Stimulated activated CD4-positive, alpha-beta T cell treated with anti-CD3 and anti-CD28 coated beads, Interleukin-2, amount 100 ng/mL, for 4 hours (primary cell): Measurements from ENCODE around the gene GRAPL.
"Not testable (repeated sequence)": the region's sequence is repeated elsewhere in the genome, so short reads cannot be mapped to it uniquely, and the experiment has no call there.

Experiments
- DNase-seq: peaks from one replicate; pipeline ENCODE4 v3.0.0-alpha.2; 2020; ENCODE audit warnings: low read depth

GRAPL gene

GRCh38 chr17:19127148-19127980, at the start of gene GRAPL:
Gene GRAPL, plus strand, starts transcription at chr17:19127589. Its CDS starts 31 bp downstream, at chr17:19127620.
- DNase-seq = not testable (repeated sequence)

DNA sequence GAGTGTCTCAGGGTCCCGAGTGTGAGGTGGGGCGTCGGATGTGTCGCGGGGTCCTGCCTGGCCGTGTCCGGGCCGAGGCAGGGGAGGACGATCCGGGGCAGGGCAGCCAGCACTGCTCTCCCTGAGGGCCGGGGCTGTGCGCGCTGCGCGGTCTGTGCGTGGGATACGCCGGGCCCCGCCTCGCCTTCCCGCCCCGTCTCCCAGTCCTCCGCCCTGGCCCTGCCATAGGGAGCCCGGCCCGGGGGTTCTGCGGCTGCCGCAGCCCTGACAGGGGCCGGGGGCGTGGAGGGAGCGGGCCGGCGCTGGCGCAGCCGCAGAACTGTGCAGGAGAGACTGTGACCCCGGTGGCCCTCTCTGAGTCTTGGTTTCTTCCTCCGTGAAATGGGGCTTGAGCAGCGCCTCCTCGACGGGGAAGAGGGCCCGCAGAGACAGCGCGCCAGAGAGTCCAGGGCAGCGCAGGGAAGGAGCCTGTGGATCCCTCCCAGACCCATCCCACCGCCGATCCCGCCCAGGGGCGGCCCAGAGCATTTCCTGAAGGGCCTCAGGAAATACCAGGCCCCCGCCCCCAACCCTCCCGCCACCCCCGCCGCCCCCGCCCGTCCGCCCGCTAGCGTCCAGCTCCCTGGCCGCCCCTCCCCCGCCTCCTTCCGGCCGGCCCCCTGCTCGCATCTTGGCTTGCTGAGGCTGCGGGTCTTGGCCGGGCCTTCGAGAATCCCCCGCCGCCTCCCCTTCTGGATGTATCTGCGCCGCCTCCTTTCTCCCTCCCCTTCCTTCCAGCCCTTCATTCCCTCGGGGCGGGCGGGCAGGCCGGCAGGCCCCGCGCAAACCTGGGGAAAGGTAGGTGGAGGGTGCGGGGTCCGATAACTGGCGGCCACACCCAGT, 38.3 kb upstream of the GRAPL start:
- DNase-seq = not testable (repeated sequence)

- not testable (repeated sequence) for DNase-seq
Measured at GRCh38 chr17:19090058-19090772, 37.2 kb upstream of the GRAPL start.

DNA sequence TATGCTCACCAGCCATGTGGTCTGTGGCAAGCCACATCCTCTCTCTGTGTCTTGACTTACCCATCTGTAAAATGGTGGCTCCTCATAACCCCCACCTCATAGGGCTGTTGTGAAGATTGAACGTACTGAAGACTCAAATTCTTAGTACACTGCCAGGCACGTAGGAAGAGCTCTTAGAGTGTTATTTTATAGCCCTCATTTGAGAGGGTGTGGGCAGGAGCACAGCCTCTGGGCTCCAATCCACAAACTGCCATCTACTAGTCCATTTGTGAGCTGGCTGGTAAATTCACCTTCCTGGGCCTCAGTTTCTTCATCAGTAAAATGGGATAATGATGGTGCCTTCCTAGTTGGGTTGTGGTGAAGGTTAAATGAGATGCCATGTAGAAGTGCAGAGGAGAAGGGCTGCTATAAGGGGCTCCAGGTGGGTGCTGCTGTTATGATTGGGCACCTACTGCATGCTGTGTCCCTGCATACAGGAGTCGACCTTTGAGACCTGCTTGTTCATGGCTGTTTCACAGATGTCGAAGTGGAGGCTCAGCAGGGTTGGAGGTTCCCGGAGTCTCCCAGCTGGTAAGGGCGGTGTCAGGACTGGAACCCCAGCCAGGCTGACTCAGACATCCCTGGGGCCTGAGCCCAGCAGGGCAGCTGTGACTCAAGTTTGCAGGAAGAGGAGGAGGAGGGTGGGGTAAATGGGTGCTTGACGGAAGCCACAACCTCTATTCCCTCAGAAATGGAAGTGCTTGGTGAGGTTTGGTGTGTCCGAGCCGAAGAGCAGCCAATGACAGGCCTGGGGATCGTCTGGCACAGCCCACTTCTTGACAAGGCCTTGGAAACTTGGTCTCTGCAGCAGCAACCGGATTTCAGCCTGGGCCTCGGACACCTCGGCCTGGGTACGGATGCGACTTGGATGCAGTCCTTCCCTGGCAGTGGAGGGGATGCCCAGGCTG, 34.4 kb upstream of the GRAPL start:
- not testable (repeated sequence) for DNase-seq

- DNase-seq = not testable (repeated sequence)
Measured at GRCh38 chr17:19093684-19094438, 33.5 kb upstream of the GRAPL start.

GRCh38 chr17:19108517-19108916, 18.9 kb upstream of the GRAPL start:
- DNase-seq = not testable (repeated sequence)

GRCh38 chr17:19110189-19111097, 16.9 kb upstream of the GRAPL start:
- DNase-seq = not testable (repeated sequence)

DNA sequence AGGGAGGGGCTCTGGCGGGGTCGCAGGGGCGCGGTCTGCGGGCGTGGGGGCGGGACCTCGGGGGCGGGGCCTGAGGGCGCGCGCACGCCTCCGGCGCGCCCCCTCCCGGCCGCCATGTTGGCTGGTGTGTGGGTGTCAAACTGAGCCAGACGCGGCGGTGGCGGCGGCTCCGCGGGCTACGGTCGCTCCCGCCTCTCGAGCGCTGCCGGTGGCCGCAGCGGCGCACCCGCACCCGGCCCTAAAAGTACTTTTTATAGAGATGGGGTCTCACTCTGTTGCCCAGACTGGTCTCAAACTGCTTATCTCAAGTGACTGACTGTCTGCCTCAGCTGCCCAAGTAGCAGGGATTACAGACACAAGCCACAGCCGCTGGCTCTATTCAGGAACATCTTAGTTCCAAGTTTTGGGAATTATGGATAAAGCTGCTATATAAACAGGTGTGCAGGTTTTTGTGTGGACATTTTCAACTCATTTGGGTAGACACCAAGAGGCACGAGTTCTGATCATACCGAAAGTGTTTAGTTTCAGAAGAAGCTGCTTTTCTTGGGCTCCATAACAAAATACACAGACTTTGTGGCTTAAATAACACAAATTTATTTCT, 16.2 kb upstream of the GRAPL start:
- DNase-seq = peak; percentile 44

DNA sequence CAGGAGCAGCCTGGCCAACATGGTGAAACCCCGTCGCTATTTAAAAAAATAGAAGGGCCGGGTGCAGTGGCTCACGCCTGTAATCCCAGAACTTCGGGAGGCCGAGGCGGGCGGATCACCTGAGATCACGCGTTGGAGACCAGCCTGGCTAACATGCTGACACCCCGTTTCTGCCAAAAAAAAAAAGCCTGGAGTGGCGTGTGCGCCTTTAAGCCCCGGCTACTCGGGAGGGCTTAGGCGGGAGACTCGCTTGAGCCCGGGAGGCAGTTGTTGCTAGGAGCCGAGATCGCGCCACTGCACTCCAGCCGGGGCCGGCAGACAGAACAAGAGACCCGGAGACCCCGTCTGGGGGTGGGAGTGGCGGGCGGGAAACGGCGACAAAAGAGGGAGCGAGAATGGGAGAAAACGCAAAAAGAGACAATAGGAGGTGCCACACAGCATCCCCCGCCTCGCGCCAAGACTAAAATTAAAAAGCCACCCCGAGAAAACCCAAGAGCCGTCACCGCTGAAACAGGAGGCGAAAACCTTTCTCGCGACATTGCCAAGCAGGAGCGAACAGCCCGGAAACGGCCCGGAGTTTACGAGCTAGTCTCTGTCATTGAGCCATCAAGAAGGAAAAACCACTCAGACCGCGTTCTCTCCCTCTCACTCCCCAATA, 15.5 kb upstream of the GRAPL start:
- peak; percentile 27 for DNase-seq

DNA sequence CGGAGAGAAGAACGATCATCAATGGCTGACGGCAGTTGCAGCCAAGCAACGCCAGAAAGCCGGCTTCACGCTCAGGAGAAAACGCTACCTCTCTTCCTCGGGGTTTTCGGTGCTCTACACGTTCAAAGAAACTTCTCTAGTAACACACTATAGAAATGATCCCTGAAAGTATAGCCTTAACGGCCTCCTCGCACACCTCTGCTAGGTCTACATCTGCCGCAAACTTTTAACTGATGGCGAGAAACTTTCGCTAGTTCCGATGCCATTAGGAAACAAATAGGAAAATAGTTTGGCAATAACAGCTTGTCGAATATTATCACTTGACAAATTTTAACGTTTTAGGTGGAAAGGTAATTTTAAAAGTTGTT, 14.9 kb upstream of the GRAPL start:
- DNase-seq = not testable (repeated sequence)

- DNase-seq = not testable (repeated sequence)
Measured at GRCh38 chr17:19118695-19119094, 8.7 kb upstream of the GRAPL start.

DNA sequence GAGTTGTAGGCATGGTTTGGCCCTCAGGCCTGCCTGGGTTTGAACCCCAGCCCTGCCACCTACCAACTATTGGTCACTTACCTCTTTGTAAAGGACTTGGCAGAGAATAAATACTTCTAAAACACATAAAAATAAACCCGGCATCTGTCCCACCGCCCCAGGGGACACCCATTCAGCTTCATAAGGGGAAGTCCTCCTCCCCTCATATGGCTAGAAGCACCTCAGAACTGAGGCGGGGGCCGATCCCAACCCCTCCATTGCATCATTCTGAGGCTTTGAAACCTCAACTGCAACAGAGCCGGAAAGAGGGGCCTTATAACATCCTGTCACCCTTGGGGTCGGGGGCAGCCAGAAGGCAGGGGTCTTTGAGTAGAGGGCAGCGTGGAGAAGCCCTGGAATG, 2.1 kb upstream of the GRAPL start:
- not testable (repeated sequence) for DNase-seq

DNA sequence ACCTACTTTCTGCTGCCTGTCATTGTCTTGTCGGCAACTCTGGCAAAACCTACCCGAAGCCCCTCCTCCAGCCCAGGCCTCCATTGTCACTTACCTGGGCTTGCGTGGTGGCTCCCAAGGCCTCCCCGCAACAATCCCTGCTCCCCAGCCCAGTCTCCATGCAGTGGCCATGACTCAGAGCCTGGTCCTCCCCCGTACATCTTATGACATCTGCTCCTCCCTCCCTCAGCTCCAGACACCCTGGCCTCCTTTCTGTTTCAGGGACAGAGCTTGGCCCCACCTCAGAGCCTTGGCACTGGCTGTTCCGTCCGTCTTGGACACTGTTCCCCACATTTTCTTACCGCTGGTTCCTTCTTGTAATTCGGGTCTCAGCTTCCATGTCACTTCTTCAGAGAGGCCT, 2.1 kb downstream of the GRAPL start:
- not testable (repeated sequence) for DNase-seq

DNA sequence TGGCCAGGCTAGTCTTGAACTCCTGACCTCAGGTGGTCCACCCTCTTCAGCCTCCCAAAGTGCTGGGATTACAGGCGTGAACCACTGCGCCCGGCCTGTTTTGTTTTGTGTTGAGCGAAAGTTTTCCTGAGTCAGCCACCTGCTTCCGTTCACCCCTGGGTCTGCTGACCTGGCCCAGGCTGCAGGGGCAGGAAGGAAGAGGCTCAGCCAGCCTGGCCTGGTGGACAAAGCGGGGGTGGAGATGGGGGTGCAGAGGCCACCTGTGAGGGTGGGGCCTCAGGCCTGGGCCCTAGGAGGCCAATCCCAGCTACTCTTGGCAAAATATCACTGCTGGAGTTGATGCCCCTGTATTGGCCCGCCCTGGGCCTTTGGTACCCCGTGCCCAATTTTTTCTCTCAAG, 3.7 kb downstream of the GRAPL start:
- not testable (repeated sequence) for DNase-seq

GRCh38 chr17:19131772-19132171, 4.4 kb downstream of the GRAPL start:
- not testable (repeated sequence) for DNase-seq

GRCh38 chr17:19133793-19134192, 6.4 kb downstream of the GRAPL start:
- not testable (repeated sequence) for DNase-seq

GRCh38 chr17:19135391-19135790, 8.0 kb downstream of the GRAPL start:
- DNase-seq = not testable (repeated sequence)

DNA sequence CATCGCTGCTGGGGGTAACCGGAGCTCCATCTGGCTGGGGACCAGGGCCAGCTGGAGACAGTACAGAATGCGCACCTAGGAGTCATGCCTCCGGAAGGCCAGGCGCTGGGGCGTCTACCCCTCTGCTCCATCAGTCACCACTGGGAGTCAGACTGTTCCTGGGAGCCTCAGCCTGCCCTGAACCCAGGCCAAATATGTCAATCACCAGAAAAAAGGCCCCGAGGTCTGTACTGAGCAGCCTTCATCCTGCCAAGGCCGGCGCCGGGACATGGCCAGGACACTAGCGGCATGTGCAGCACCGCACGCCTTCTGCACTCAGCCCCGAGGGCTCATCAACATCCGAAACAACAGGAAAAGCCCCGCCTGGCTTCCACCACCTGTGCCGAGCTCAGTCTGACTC, 8.7 kb downstream of the GRAPL start:
- not testable (repeated sequence) for DNase-seq
